ENCODE results near the gene NRROS.

DNA sequence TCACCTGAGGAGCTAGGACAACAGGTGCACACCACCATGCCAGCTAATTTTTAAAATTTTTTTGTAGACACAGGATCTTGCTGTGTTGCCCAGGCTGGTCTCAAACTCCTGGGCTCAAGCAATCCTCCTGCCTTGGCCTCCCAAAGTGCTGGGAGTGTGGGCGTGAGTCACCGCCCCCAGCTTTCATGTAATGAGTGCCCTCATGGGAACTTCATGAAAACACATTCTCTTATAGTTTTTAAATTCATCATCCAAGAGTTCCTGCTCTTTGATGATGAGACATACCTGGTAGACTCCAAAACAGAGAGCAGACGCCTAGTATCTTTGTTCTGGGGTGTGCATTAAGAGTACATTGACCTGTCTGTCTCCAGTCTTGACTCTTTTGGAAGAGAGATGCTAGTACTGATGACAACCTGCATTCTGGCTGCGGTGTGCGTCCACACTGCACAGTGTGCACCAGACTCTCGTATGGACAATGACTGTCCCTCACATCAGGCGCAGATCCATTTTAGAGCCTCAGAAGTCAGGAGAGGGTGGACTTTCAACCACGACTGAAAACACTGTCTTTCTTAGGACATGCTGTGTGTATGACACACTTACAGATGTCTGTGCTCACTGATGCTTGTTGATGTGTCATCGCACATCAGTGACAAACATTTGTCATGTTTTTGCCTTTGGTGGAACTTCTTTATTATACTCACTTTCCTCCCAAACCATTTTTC is 2.0 kb downstream of the NRROS start:
- no peak for TF ChIP-seq HEYL (CRISPR knock-in tag; IDR thresholded peaks at IDR 0.05)
- TF ChIP-seq, protein P1, sequence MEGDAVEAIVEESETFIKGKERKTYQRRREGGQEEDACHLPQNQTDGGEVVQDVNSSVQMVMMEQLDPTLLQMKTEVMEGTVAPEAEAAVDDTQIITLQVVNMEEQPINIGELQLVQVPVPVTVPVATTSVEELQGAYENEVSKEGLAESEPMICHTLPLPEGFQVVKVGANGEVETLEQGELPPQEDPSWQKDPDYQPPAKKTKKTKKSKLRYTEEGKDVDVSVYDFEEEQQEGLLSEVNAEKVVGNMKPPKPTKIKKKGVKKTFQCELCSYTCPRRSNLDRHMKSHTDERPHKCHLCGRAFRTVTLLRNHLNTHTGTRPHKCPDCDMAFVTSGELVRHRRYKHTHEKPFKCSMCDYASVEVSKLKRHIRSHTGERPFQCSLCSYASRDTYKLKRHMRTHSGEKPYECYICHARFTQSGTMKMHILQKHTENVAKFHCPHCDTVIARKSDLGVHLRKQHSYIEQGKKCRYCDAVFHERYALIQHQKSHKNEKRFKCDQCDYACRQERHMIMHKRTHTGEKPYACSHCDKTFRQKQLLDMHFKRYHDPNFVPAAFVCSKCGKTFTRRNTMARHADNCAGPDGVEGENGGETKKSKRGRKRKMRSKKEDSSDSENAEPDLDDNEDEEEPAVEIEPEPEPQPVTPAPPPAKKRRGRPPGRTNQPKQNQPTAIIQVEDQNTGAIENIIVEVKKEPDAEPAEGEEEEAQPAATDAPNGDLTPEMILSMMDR (IDR thresholded peaks at IDR 0.05), result no peak
- TF ChIP-seq CBX8 (IDR thresholded peaks at IDR 0.05), result no peak
- TF ChIP-seq POLR2A (IDR thresholded peaks at IDR 0.05; ENCODE audit: low read length), result no peak
- TF ChIP-seq JUN (IDR thresholded peaks at IDR 0.05), result no peak
- TF ChIP-seq CHD4 (IDR thresholded peaks at IDR 0.05; ENCODE audit: borderline replicate concordance), result no peak
- TF ChIP-seq RAD21 (conservative IDR thresholded peaks at IDR 0.05 in 1 of 2, IDR thresholded peaks at IDR 0.05 in 1 of 2), result no peak
- no peak for TF ChIP-seq POLR2AphosphoS2 (conservative IDR thresholded peaks at IDR 0.05; ENCODE audit: low read length)
- TF ChIP-seq KDM1A (IDR thresholded peaks at IDR 0.05; ENCODE audit: low read depth), result no peak
- no peak for TF ChIP-seq MAZ (IDR thresholded peaks at IDR 0.05; ENCODE audit: borderline replicate concordance, low read depth, low read length)
- TF ChIP-seq, protein P2, sequence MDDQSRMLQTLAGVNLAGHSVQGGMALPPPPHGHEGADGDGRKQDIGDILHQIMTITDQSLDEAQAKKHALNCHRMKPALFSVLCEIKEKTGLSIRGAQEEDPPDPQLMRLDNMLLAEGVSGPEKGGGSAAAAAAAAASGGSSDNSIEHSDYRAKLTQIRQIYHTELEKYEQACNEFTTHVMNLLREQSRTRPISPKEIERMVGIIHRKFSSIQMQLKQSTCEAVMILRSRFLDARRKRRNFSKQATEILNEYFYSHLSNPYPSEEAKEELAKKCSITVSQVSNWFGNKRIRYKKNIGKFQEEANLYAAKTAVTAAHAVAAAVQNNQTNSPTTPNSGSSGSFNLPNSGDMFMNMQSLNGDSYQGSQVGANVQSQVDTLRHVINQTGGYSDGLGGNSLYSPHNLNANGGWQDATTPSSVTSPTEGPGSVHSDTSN (IDR thresholded peaks at IDR 0.05), result no peak
- no peak for TF ChIP-seq RCOR1 (IDR thresholded peaks at IDR 0.05; ENCODE audit: low read depth, low read length)

Data from A549 (cell line).